Activated CD8-positive, alpha-beta memory T cell treated with anti-CD3 and anti-CD28 coated beads, Interleukin-2, amount 50 U/mL, for 24 hours (primary cell): Measurements from ENCODE around the gene TNFRSF8.
A peak's percentile ranks its signal among the peaks of the same experiment; 100 is the strongest.

Experiments used
- DNase-seq: peaks from one replicate; pipeline ENCODE4 v3.0.0-alpha.2; 2020; ENCODE audit errors: extremely low read depth

Gene TNFRSF8

GRCh38 chr1:12157366-12158231, 94.5 kb downstream of the TNFRSF8 start:
- DNase-seq: no peak

GRCh38 chr1:12158357-12159092, 95.4 kb downstream of the TNFRSF8 start:
- no peak for DNase-seq

- no peak for DNase-seq
Measured at GRCh38 chr1:12159816-12160215, 96.7 kb downstream of the TNFRSF8 start.

GRCh38 chr1:12161324-12161661, 98.2 kb downstream of the TNFRSF8 start:
- no peak for DNase-seq

- peak; percentile 66 for DNase-seq
Measured at GRCh38 chr1:12161662-12162458, 98.8 kb downstream of the TNFRSF8 start.

- DNase-seq: no peak
Measured at GRCh38 chr1:12162459-12163137, 99.5 kb downstream of the TNFRSF8 start.

GRCh38 chr1:12163210-12163609, 100.1 kb downstream of the TNFRSF8 start:
- DNase-seq: no peak

GRCh38 chr1:12164210-12164609, 101.1 kb downstream of the TNFRSF8 start:
- no peak for DNase-seq

GRCh38 chr1:12165342-12165741, 102.2 kb downstream of the TNFRSF8 start:
- no peak for DNase-seq

- DNase-seq: no peak
Measured at GRCh38 chr1:12166834-12167492, 103.9 kb downstream of the TNFRSF8 start, which contains the start of gene TNFRSF1B. TNFRSF1B (plus strand) TSS chr1:12166991; CDS start chr1:12167092, 101 bp downstream.

- DNase-seq: no peak
Measured at GRCh38 chr1:12167493-12168429, 104.7 kb downstream of the TNFRSF8 start.

GRCh38 chr1:12168451-12169160, 105.5 kb downstream of the TNFRSF8 start:
- DNase-seq: no peak

GRCh38 chr1:12169442-12170135, 106.5 kb downstream of the TNFRSF8 start:
- DNase-seq: no peak

- no peak for DNase-seq
Measured at GRCh38 chr1:12170263-12170671, 107.2 kb downstream of the TNFRSF8 start.

- no peak for DNase-seq
Measured at GRCh38 chr1:12171206-12172041, 108.3 kb downstream of the TNFRSF8 start.

- no peak for DNase-seq
Measured at GRCh38 chr1:12172042-12172851, 109.1 kb downstream of the TNFRSF8 start.

- no peak for DNase-seq
Measured at GRCh38 chr1:12173041-12173509, 110.0 kb downstream of the TNFRSF8 start.
